GM18909 (cell line): ENCODE results near the gene FBXO45.
"Not testable (repeated sequence)": the region's sequence is repeated elsewhere in the genome, so short reads cannot be mapped to it uniquely, and the experiment has no call there.

Experiments
- ATAC-seq: cut with Tn5 transposase; IDR thresholded peaks from one replicate; pipeline ENCODE4 v1.9.1; 2021; ENCODE audit warnings: mild to moderate bottlenecking; ENCODE audit not compliant: unreplicated experiment, poor library complexity

Gene FBXO45

GRCh38 chr3:196611761-196612483 is 43.5 kb downstream of the FBXO45 start:
- ATAC-seq, result no peak

GRCh38 chr3:196615234-196615633 is 46.8 kb downstream of the FBXO45 start:
- ATAC-seq, result not testable (repeated sequence)

GRCh38 chr3:196617256-196617655 is 48.8 kb downstream of the FBXO45 start:
- no peak for ATAC-seq

GRCh38 chr3:196619223-196619622 is 50.8 kb downstream of the FBXO45 start:
- ATAC-seq, result no peak

- not testable (repeated sequence) for ATAC-seq
Observed at GRCh38 chr3:196619627-196620026, 51.2 kb downstream of the FBXO45 start.

GRCh38 chr3:196620161-196620604 is 51.7 kb downstream of the FBXO45 start:
- no peak for ATAC-seq

- ATAC-seq, result no peak
Observed at GRCh38 chr3:196620684-196621083, 52.2 kb downstream of the FBXO45 start.

- no peak for ATAC-seq
Observed at GRCh38 chr3:196621611-196622010, 53.2 kb downstream of the FBXO45 start.

- ATAC-seq, result no peak
Observed at GRCh38 chr3:196624067-196624790, 55.8 kb downstream of the FBXO45 start.

GRCh38 chr3:196624907-196625306 is 56.4 kb downstream of the FBXO45 start:
- no peak for ATAC-seq

- ATAC-seq, result no peak
Observed at GRCh38 chr3:196625331-196625730, 56.9 kb downstream of the FBXO45 start.

- no peak for ATAC-seq
Observed at GRCh38 chr3:196627918-196628231, 59.4 kb downstream of the FBXO45 start.

GRCh38 chr3:196629228-196629627 is 60.8 kb downstream of the FBXO45 start:
- no peak for ATAC-seq

GRCh38 chr3:196631682-196632045 is 63.2 kb downstream of the FBXO45 start:
- no peak for ATAC-seq

GRCh38 chr3:196632046-196632751 is 63.7 kb downstream of the FBXO45 start:
- ATAC-seq, result peak; percentile 76

GRCh38 chr3:196633555-196634151 is 65.2 kb downstream of the FBXO45 start:
- ATAC-seq, result no peak

- no peak for ATAC-seq
Observed at GRCh38 chr3:196634224-196634623, 65.8 kb downstream of the FBXO45 start.

GRCh38 chr3:196634829-196635228 is 66.4 kb downstream of the FBXO45 start:
- ATAC-seq, result no peak

GRCh38 chr3:196636369-196637349 is 68.2 kb downstream of the FBXO45 start:
- no peak for ATAC-seq

GRCh38 chr3:196637941-196638340 is 69.5 kb downstream of the FBXO45 start:
- ATAC-seq, result not testable (repeated sequence)
